Uterus (tissue), 4 donors: ENCODE results near the gene WWOX. TPM values are rescaled to one million over a fixed set of nuclear protein-coding genes. Genes with fewer than 3 reads are reported as not detected.

ENCODE experiments used
- DNase-seq, 2 donors: peaks; one replicate each; pipeline ENCODE4 v3.0.0-alpha.2; 2019 to 2020
- H3K27ac ChIP-seq, 2 donors: fragments of 200-600 bp; sonication (generic); 1 replicate in 1 of 2; 2 replicates in 1 of 2; pipeline ENCODE4 v1.5.1; 2016 to 2018
- H3K27me3 ChIP-seq, 2 donors: fragments of 200-600 bp; sonication (generic); one replicate each; pipeline ENCODE4 v1.5.1; 2018 to 2019; ENCODE audit warnings: control low read depth in 1 of 2
- H3K36me3 ChIP-seq, 2 donors: fragments of 200-600 bp; sonication (generic); one replicate each; pipeline ENCODE4 v1.5.1; 2019; ENCODE audit warnings: control low read depth in 1 of 2
- H3K4me1 ChIP-seq, 2 donors: fragments of 200-600 bp; sonication (generic); one replicate each; pipeline ENCODE4 v1.5.1; 2018 to 2019; ENCODE audit warnings: control low read depth in 1 of 2
- H3K4me3 ChIP-seq, 2 donors: fragments of 200-600 bp; sonication (generic); 1 replicate in 1 of 2; 2 replicates in 1 of 2; pipeline ENCODE4 v1.5.1; 2018 to 2019; ENCODE audit warnings: mild to moderate bottlenecking in 1 of 2
- H3K9me3 ChIP-seq, 2 donors: fragments of 200-600 bp; sonication (generic); one replicate each; pipeline ENCODE4 v1.5.1; 2019; ENCODE audit warnings: control low read depth in 1 of 2
- POLR2A ChIP-seq, 2 donors: fragments of 450-650 bp; IDR thresholded peaks; one replicate each; pipeline ENCODE4 v1.6.1; 2016; ENCODE audit warnings: antibody characterized with exemption in 2 of 2, mild to moderate bottlenecking in 1 of 2, moderate library complexity in 1 of 2
- intact Hi-C: fragments of 100-400 bp; cut with DNase I; formaldehyde crosslinking; loops from one replicate; pipeline ENCODE4 v1.15.1; 2023; ENCODE audit warnings: low total_unique reads
- small RNA-seq: library from RNA; depleted of rRNA; stranded (forward); fragments of <200 nt; gene quantifications from one replicate; pipeline ENCODE3, GENCODE V24; 2016
- total RNA-seq, 4 donors: library from RNA; depleted of rRNA in 3 of 4; stranded (reverse); fragments of >200 nt in 3 of 4; gene quantifications; one replicate each; pipeline versions ENCODE4 v1.1.0 to v1.2.4, GENCODE V29; 2014 to 2023
- TF ChIP-seq, protein P1 (sequence below), 4 experiments: fragments of 200-600 bp in 2 of 4; fragments of 450-650 bp in 2 of 4; sonication (generic) in 2 of 4; IDR thresholded peaks; one replicate each; pipeline ENCODE4 v1.5.1; 2016 to 2019; ENCODE audit warnings: antibody characterized with exemption in 4 of 4, mild to moderate bottlenecking in 2 of 4, moderate library complexity in 1 of 4
- donor health status: DM: yes; HTN: yes; CAD: no.

The WWOX gene
- total RNA-seq, 4 donors from 2014 or later = 34.1 to 99.9 (median 55.8) TPM

DNA sequence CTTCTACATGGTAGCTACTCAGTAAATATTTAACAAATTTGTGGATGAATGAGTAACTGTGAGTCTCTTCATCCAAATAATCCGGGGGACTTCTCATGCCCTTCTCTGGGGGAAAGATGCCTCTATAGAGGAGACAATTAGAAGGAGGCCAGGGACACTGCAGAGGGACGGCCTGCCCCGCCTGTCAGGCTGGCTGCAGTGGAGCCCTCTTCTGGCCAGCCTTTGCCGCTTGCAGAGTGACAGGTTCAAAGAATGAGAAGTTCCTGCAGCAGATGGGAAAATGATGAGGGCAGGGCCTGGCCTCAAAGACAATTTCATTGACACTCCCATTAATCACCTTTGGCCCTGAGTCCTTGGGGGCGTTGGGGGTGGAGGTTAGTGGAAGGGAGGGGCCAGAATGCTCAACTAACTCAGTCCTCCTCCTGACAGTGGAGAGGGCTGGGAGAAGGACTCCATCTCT lies 1162.1 kb downstream of the WWOX start:
- H3K27me3 ChIP-seq = no peaks in the 10 kb centered on the region
- no peaks in the 10 kb centered on the region for H3K4me1 ChIP-seq
- no peak overlapping the region for H3K27ac ChIP-seq
- no peak overlapping the region for H3K4me3 ChIP-seq
- intact Hi-C loops = no loop called here
- DNase-seq = no peak
- H3K36me3 ChIP-seq = no peaks in the 10 kb centered on the region
- TF ChIP-seq, protein P1, sequence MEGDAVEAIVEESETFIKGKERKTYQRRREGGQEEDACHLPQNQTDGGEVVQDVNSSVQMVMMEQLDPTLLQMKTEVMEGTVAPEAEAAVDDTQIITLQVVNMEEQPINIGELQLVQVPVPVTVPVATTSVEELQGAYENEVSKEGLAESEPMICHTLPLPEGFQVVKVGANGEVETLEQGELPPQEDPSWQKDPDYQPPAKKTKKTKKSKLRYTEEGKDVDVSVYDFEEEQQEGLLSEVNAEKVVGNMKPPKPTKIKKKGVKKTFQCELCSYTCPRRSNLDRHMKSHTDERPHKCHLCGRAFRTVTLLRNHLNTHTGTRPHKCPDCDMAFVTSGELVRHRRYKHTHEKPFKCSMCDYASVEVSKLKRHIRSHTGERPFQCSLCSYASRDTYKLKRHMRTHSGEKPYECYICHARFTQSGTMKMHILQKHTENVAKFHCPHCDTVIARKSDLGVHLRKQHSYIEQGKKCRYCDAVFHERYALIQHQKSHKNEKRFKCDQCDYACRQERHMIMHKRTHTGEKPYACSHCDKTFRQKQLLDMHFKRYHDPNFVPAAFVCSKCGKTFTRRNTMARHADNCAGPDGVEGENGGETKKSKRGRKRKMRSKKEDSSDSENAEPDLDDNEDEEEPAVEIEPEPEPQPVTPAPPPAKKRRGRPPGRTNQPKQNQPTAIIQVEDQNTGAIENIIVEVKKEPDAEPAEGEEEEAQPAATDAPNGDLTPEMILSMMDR (IDR thresholded peaks at IDR 0.05) = no peak
- no peak for TF ChIP-seq POLR2A (IDR thresholded peaks at IDR 0.05)
- H3K9me3 ChIP-seq = no peaks in the 10 kb centered on the region

DNA sequence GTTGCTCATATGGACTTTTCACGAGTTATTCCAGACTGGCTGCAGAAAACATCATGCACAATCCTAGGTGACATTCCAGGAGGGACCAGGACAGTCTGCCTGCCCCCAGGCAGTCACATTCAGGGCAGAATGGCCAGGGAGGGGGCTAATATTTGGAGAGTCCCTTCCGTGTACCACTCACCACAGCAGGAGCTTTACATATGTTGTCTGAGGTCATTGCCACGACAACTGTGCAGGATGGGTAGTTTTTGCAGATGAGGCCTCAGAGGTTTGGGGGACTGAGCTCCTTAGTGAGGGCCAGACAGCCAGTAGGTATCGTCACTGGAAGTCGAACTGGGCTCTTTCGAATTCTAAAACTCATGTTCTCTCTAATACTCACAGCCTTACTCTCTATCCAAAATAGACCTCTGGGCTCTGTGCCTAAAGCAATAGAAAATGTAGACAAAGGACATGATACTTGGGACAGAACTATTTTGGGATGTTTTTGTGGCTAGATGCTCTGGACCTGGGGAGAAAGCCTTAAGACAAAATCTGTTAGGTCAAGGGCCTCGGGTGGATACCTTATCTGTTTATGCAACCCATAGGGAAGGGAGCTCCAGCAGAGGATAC lies 1162.6 kb downstream of the WWOX start:
- Histone ChIP-seq H3K4me1 (no peaks in the 10 kb centered on the region), H3K27ac (no peak overlapping the region), H3K4me3 (no peak overlapping the region), H3K36me3 (no peaks in the 10 kb centered on the region), H3K27me3 (no peaks in the 10 kb centered on the region), H3K9me3 (no peaks in the 10 kb centered on the region)
- intact Hi-C loops = no loop called here
- no peak for DNase-seq
- TF ChIP-seq POLR2A (IDR thresholded peaks at IDR 0.05) = no peak
- TF ChIP-seq, protein P1 (IDR thresholded peaks at IDR 0.05) = no peak

Small RNA genes within 50 kb of the gene (small RNA-seq; reads per million reads assigned to genes)
- gene AC027279.3 = not detected

Other genes starting within 250 kb of the WWOX start
- gene CLEC3A, start 77.1 kb upstream of the WWOX start, total RNA-seq = not detected